Stimulated activated naive CD4-positive, alpha-beta T cell (primary cell): ENCODE measurements around the gene KDF1.

Experiments
- DNase-seq, 6 experiments: peaks; one replicate each; lab custom pipeline; 2025; lab: John Stamatoyannopoulos, UW

Gene KDF1

GRCh38 chr1:26959722-26960624 lies at the start of gene KDF1:
KDF1 (minus strand) TSS chr1:26960468; CDS start chr1:26952380, 8,088 bp downstream.
- DNase-seq: peak; percentile 34 to 66 (median 48)

GRCh38 chr1:27009601-27010197 lies 49.4 kb upstream of the KDF1 start:
- no peak for DNase-seq

GRCh38 chr1:27007909-27008582 lies 47.8 kb upstream of the KDF1 start:
- DNase-seq: no peak

DNA sequence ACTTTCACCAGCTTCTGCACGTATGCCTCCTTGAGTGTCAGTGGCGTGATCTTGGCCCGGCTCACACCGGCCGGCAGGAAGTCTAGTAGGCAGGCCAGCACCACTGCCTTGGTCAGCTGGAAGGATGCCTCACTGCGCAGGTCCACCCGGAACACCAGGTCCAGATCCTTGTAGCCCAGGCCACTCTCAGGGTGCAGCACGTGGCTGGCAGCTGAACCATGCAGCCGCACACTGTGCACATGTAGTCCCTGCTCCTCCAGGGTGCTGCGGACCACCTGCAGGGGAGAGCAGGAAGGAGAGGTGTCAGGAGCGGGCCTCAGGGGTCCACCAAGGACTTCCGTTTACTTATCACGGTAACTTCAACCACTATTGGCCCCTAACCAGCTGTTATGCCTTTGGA lies 46.4 kb upstream of the KDF1 start:
- no peak for DNase-seq

DNA sequence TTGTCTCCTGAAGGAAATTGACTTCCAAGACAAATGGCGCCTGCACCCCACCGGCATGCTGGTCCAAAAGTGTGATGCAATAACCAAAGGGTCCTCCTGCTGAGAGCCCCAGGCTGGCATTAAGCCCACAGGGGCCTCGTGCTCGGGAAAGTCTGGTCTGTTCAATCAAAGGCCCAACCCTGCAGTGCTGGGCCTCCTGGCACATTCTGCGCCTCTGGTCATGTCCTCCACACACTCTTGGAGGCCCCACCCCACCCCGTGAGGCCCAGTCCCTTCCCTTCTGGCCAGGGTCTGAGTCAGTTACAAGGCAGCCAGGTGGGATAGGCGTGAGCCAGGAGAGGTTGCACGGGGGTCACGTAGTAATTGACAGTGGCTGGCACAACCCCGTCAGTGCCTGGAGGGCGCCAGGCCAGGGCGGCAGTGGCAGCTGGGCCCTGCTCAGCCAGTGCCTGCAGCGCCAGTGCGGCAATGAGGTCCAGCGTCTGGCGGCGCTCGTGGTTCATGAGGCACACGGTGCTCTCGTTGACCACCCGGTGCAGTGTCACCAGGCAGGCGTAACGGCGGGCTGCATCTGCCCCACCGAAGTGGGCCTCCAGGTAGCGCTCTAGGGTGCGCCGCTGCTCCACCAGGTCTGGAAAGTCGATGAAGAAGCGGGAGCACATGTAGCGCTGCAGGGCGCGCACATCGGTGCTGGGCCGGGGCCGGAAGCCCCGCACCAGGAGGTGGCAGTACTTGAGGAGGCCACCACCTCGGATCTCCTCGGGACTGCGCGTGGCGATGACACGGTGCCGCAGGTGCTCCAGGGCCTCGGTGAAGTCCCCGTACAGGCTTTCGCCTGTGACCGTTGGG lies 45.6 kb upstream of the KDF1 start:
- no peak for DNase-seq

DNA sequence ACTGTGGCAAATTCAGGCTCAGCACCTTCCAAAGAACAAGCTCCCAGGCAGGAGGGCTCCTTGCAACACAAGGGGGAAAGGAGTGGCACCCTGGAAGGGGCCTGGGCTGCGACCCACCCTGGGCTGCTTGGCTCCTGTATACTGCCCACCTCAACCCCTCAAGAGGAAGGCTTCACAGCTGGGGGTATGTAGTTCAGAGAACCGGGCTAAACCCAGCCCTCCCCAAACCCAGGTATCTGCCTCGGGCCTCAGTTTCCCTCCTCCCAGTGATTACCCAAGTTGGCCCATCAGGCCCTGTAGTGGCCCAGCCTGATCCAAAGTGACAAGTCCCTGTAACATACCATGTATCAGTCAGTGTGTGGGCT lies 44.9 kb upstream of the KDF1 start:
- no peak for DNase-seq

DNA sequence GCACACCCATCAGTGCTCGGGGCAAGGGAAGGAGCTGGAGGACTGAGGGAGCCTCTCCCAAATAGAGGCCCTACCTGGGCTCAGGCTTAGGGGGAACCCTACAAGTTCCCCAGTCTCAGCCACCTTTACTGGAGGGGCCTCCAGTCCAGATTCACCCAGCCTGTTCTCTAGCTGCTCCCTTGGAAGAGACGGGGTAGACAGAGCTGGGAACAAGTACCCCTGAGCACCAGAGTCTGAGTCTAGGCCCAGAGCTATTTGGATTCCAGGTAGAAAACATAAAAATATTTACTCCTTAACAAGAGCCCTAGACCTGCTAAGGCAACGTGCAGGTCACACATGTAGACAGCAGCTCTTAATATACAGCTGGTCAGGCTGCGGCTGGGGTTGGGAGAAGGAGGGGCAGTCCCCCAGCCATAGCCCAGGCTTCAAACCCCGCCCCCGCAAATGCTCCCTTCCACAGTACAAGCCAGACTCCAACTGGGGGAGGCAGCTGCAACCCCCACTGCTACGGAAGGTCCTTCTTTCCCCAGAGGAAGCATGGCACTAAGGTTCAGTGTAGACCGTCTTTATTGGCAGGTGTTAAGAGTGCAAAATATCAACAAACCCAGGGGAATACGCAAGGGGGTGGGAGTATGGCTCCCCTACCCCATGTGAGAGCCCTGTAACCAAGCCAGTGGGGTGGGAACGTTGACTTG lies 44.4 kb upstream of the KDF1 start:
- no peak for DNase-seq

- no peak for DNase-seq
Observed at GRCh38 chr1:27003745-27004470, 43.6 kb upstream of the KDF1 start.

- no peak for DNase-seq
Observed at GRCh38 chr1:27001570-27002360, 41.5 kb upstream of the KDF1 start.

DNA sequence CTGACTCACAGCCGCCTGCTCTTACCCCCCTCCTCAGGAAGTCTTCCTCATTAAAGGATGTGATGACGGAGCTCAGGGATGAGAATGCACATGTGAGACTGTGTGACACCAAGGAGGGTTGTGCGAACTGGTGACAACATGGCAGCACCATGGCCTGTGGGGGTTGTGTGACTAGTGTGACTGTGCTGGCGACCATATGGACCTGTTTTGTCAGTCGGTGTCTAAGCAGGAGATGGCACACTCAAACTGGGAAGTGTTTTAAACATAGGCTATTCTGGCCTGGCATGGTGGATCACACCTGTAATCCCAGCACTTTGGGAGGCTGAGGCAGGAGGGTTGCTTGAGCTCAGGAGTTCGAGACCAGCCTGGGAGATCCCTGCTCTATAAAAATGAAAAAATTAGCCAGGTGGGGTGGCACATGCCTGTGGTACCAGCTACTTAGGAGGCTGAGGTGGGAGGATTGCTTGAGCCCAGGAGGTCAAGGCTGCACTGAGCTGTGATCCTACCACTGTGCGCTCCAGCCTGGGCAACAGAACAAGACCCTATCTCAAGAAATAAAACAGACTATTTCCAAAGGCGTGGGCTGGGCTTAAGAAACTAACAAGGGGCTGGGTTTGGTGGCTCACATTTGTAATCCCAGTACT lies 40.7 kb upstream of the KDF1 start:
- no peak for DNase-seq

DNA sequence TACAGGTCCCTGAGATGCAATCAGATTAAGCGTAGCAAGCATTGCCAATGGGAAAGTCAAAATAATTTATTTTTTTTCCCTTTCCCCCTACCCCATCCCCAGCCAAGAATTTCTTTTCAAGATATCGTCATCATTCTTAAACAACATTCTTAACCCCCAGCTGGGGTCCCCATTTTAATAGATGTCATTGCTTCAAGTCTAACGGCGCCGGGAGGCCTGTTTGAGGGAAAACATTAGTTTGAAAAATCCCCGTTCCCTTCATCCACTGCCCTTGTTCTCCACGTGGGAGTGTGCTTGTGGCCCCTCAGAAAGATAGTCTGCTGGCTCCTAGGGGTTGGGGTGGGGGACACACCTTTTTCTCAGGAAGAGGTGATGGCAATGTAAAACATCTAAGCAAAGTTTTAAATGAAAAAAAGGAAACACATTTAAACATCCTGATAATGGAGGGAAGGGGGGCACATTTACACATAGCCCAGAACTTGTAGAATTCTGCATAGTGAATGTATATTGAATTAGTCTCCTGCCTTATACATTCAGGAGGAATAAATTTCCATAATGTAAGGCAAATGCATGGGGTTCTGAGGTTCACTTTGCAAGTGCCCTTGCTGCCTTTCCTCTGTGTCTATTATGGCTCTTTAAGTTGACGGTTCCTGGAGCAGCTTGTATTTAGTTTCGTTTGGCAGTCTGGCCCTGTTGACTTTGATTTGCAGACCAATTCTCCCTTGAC lies 40.0 kb upstream of the KDF1 start:
- DNase-seq: no peak

GRCh38 chr1:26999440-26999987 lies 39.2 kb upstream of the KDF1 start:
- DNase-seq: no peak

- no peak for DNase-seq
Observed at GRCh38 chr1:26998429-26999300, 38.4 kb upstream of the KDF1 start.

GRCh38 chr1:26996665-26997064 lies 36.4 kb upstream of the KDF1 start:
- no peak for DNase-seq

DNA sequence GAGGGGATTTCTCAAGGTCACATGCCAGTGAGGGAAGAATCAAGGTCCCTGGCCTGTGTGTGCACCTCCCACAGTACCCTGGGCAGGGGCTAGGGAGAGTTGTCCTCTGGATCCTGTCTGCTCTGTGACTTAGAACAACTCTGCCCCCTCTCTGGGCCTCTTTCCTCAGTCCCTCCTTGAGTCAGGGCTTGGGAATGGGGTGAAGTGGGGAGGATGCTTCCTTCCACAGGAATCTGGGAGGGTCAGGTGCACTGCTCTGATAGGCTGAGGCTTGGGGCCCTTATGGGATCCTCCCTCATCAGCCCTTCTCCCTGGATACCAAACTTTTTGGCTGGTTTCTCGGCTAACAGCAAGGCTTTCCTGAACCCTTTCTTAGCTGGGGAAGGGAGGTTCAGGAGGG lies 35.8 kb upstream of the KDF1 start:
- DNase-seq: no peak

DNA sequence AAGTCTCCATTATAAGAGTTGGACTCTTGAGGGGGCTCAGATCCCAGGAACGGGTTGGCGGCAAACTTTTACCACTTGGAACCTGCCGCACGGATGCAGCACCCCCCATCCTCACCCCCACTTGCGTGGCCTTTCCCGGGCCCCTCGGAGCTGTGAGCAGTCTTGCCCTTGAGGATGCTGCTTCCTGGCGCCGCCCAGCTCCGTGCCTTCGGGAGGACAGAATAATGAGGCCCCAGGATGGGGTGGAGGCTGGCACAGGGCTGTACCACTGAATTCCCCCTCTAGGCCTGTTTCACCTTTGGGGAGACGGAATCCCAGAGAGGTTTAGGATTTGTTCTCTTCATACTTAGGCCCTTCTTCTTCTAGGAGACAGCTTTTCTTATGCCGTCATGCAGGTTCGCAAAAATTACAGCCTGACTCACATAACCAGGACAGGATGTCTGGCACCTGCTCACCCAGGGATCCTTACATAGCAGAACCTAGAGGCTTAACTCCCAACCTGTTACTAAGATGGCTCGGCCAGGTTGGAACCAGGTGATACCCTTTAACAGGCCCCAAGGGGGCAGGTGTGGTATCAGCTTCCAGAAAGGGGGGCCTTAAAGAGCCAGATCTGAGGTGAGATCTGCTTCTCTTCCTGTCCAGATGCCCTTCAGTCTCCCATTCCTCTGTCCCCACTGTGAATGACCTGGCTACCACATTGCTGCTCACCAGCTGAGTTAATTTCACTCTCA lies 34.7 kb upstream of the KDF1 start:
- no peak for DNase-seq
